Kidney epithelial cell (primary cell): Measurements from ENCODE around the gene COX4I2. TPM values are rescaled to one million over a fixed set of nuclear protein-coding genes. Genes with fewer than 3 reads are reported as not detected.
A peak's percentile ranks its signal among the peaks of the same experiment; 100 is the strongest.

Experiments
- DNase-seq: peaks from one replicate; pipeline ENCODE4 v3.0.0-alpha.2; 2010; ENCODE audit warnings: low read depth
- H3K27me3 ChIP-seq: 2 replicates; pipeline ENCODE4 v1.6.0; 2011; ENCODE audit warnings: low read length; ENCODE audit not compliant: control insufficient read depth, insufficient read depth
- H3K36me3 ChIP-seq: 2 replicates; pipeline ENCODE4 v1.5.1; 2011; ENCODE audit warnings: low read length; ENCODE audit not compliant: control insufficient read depth, insufficient read depth
- H3K4me3 ChIP-seq: 2 replicates; pipeline ENCODE4 v1.5.1; 2011; ENCODE audit warnings: low read depth, mild to moderate bottlenecking, control low read depth, low read length
- CTCF ChIP-seq: IDR thresholded peaks from 2 replicates; pipeline ENCODE4 v1.5.1; 2011; ENCODE audit warnings: mild to moderate bottlenecking, moderate library complexity, low read length, control low read depth, inconsistent platforms; ENCODE audit not compliant: insufficient read depth, poor library complexity, severe bottlenecking
- total RNA-seq: library from RNA; depleted of rRNA; stranded (reverse); fragments of >200 nt; gene quantifications from 2 replicates; pipeline ENCODE4 v1.2.3, GENCODE V29; 2015

Gene COX4I2
- total RNA-seq, 1 donor from 2014 or later = 0.25 TPM

GRCh38 chr20:31602779-31603441, 34.8 kb upstream of the COX4I2 start:
- no peak overlapping the region for H3K4me3 ChIP-seq
- no peak for DNase-seq
- no peaks in the 10 kb centered on the region for H3K27me3 ChIP-seq
- no peaks in the 10 kb centered on the region for H3K36me3 ChIP-seq
- no peak for TF ChIP-seq CTCF

- Histone ChIP-seq H3K27me3 (no peaks in the 10 kb centered on the region), H3K4me3 (peak overlapping the region; percentile 86), H3K36me3 (no peaks in the 10 kb centered on the region)
- DNase-seq = peak; percentile 85
- no peak for TF ChIP-seq CTCF
Measured at GRCh38 chr20:31603822-31604566, 33.7 kb upstream of the COX4I2 start.

GRCh38 chr20:31604567-31605030, 33.1 kb upstream of the COX4I2 start:
- peak overlapping the region; percentile 86 for H3K4me3 ChIP-seq
- TF ChIP-seq CTCF = no peak
- H3K27me3 ChIP-seq = no peaks in the 10 kb centered on the region
- DNase-seq = no peak
- H3K36me3 ChIP-seq = no peaks in the 10 kb centered on the region

GRCh38 chr20:31605031-31605901, 32.4 kb upstream of the COX4I2 start, which contains the start of gene ID1:
Gene ID1, plus strand, starts transcription at chr20:31605289. Its CDS starts 99 bp downstream, at chr20:31605388.
- no peaks in the 10 kb centered on the region for H3K27me3 ChIP-seq
- no peak for TF ChIP-seq CTCF
- DNase-seq = peak; percentile 73

GRCh38 chr20:31605902-31606803, 31.6 kb upstream of the COX4I2 start:
- no peak for DNase-seq
- TF ChIP-seq CTCF = no peak
- Histone ChIP-seq H3K4me3 (peak overlapping the region; percentile 86), H3K36me3 (no peaks in the 10 kb centered on the region), H3K27me3 (no peaks in the 10 kb centered on the region)

More at GRCh38 chr20:31605031-31605901, 32.4 kb upstream of the COX4I2 start, which contains the start of gene ID1:
- Histone ChIP-seq H3K4me3 (peak within 1 kb of the TSS; percentile 86), H3K36me3 (no peaks in the 10 kb centered on the region)
